OCI-LY3 (cell line): Measurements from ENCODE around the gene CLIP2.

Experiments
- CTCF ChIP-seq: fragments of 200-600, 300-600 bp; sonication (generic); IDR thresholded peaks from 2 replicates; pipeline ENCODE4 v1.5.1; 2014; ENCODE audit warnings: antibody characterized with exemption, low read length, low read depth
- EZH2phosphoT487 ChIP-seq: fragments of 200-600 bp; shearing (Covaris generic); IDR thresholded peaks from 2 replicates; pipeline ENCODE4 v1.6.1; 2018; ENCODE audit warnings: antibody characterized with exemption, mixed run types, low read depth

DNA sequence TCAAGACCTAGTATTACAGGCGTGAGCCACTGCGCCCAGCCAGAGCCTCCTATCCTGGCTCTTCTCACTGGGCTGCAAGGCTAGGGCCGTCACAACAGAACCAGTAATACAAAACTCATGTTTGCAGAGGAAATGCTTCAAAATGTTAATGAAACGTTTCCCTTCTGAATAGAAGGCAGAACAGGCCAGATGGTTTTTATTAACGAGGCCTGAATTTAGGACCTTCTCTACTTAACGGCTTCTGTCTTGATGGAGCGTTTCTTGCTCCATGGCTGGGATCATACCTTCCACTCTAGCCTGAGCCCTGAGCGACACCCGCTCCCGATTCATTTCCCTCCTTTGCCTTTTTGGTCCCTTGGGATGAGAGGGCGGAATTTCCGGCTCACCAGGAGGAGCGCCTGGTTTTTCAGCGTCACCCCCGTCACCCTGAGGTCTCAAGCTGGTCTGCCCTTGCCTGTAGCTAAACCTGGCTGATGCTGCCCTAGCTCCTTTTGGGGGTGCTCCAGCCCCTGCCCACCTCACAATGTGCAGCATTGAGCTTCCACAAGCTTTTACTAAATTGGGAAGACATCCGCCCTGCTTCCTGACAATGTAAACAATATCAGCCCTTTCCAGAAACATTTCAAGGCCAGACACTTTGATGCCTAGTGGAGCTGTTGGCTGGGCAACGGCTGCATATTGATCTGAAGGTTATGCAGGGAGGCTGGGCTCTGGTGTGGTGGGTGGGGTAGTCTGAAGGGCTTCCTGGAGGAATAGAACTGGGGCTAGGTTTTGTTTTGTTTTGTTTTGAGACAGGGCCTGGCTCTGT is 5.2 kb downstream of the CLIP2 start:
- no peak for TF ChIP-seq CTCF
- no peak for TF ChIP-seq EZH2phosphoT487
